ENCODE results near the gene PBX2.

- TF ChIP-seq CTCF (conservative IDR thresholded peaks at IDR 0.05 in 1 of 2, IDR thresholded peaks at IDR 0.05 in 1 of 2; ENCODE audit: low read depth in 1 of 2, low read length in 2 of 2) (no peak), EZH2 (IDR thresholded peaks at IDR 0.05; ENCODE audit: low read length, missing control alignments) (no peak)
Observed at GRCh38 chr6:32177788-32178546, 12.0 kb downstream of the PBX2 start, which contains the start of gene RNF5.

All from fibroblast of lung (primary cell).